Measurements from ENCODE around the gene GRM2.
A peak's percentile ranks its signal among the peaks of the same experiment; 100 is the strongest.

The GRM2 gene

DNA sequence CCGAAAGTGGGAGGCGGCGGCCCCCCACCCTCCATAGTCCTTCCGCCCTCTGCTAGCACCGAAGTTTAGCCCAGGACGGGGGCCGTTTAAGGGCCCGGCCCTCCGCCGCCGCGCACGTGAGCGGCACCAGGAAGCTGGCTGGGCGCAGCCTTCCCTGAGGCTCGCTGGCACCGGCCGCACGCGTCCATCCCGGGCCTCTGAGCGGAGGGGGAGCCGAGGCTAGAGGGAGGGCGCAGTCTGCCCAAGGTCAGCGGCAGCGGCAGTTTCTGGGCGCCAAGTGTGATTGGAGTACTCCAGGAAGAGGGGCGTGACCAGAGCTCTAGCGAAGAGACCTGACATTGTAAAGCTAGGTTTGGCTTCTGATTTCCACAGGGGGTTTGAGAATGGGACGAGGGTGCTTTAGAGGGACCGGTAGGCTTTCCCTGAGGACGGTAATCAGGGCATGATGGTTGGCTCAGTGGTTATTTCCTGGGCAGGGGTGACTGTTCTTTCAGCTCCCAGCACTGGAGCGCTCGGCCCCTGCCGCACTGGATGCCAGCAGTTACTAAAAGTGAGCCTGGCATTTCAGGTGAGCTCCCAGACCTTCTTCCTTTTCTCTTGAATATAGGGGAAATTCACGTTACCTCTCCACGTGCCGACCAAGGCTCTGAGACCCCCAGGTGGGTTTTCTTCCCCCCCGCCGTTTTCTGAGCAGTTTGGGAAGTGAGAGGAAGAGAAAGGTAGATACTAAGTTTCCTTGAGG lies 35.0 kb upstream of the GRM2 start:
- peak overlapping the region; percentile 76 to 86 for H3K4me3 ChIP-seq (ENCODE audit: low read depth in 1 of 2, low read length in 2 of 2)

GRCh38 chr3:51673181-51673801 lies 33.6 kb upstream of the GRM2 start:
- H3K36me3 ChIP-seq (ENCODE audit: control insufficient read depth in 1 of 2, insufficient read depth in 2 of 2, low read length in 2 of 2) = peaks cover 7 to 23% of the 10 kb centered on the region in 2 donors
- no peak overlapping the region for H3K4me3 ChIP-seq (ENCODE audit: low read depth in 1 of 2, low read length in 2 of 2)
- no peaks in the 10 kb centered on the region for H3K9me3 ChIP-seq (ENCODE audit: control insufficient read depth in 1 of 2, low read length in 2 of 2)
- peak overlapping the region in 1 of 2 donors; percentile 8 for H3K9ac ChIP-seq (ENCODE audit: low read depth in 1 of 2, low read length in 2 of 2)
- H3K27ac ChIP-seq (ENCODE audit: low read depth, low read length) = no peak overlapping the region
- H3K4me1 ChIP-seq (ENCODE audit: control insufficient read depth in 1 of 2, insufficient read depth in 2 of 2, low read length in 2 of 2) = peaks cover 29 to 36% of the 10 kb centered on the region in 2 donors
- H3K27me3 ChIP-seq (ENCODE audit: control insufficient read depth in 1 of 2, insufficient read depth in 2 of 2, low read length in 2 of 2) = no peaks in the 10 kb centered on the region

More for the DNA sequence above, 35.0 kb upstream of the GRM2 start:
- no peaks in the 10 kb centered on the region for H3K27me3 ChIP-seq (ENCODE audit: control insufficient read depth in 1 of 2, insufficient read depth in 2 of 2, low read length in 2 of 2)
- peak overlapping the region; percentile 80 to 88 for H3K9ac ChIP-seq (ENCODE audit: low read depth in 1 of 2, low read length in 2 of 2)
- peak overlapping the region; percentile 76 for H3K27ac ChIP-seq (ENCODE audit: low read depth, low read length)
- no peaks in the 10 kb centered on the region for H3K9me3 ChIP-seq (ENCODE audit: control insufficient read depth in 1 of 2, low read length in 2 of 2)
- peaks cover 29 to 36% of the 10 kb centered on the region in 2 donors for H3K4me1 ChIP-seq (ENCODE audit: control insufficient read depth in 1 of 2, insufficient read depth in 2 of 2, low read length in 2 of 2)
- H3K36me3 ChIP-seq (ENCODE audit: control insufficient read depth in 1 of 2, insufficient read depth in 2 of 2, low read length in 2 of 2) = peaks cover 5 to 14% of the 10 kb centered on the region in 2 donors

DNA sequence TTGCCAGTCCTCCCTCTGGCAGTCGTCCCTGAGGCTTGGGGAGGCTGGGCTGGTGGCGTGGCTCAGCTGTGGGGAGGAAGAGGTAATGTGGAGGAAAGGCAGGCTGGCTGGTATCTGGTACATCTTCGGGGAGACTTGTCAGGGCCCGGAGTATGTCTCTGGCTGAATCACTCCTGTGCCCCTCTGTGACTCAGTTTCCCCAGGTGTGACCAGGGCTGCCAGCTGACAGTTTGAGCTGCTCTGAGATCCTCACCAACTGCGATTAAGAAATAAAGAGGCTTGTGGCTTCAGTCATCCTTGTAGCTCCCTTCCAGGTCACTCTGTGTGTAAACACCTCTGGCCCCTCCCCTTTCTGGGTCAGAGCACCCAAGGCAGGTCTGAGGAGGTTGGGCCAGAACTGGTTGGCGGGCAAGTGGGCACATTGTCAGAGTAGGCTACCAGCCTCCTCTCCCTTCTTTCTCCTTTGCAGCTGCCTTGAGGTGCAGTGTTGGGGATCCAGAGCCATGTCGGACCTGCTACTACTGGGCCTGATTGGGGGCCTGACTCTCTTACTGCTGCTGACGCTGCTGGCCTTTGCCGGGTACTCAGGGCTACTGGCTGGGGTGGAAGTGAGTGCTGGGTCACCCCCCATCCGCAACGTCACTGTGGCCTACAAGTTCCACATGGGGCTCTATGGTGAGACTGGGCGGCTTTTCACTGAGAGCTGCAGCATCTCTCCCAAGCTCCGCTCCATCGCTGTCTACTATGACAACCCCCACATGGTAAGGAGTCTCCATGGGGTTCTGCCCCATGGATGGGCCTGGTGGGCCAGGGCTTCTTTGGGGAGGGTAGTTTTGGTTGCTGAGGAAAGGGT lies 32.8 kb upstream of the GRM2 start:
- H3K27ac ChIP-seq (ENCODE audit: low read depth, low read length) = no peak overlapping the region
- peaks cover 7 to 27% of the 10 kb centered on the region in 2 donors for H3K36me3 ChIP-seq (ENCODE audit: control insufficient read depth in 1 of 2, insufficient read depth in 2 of 2, low read length in 2 of 2)
- H3K9me3 ChIP-seq (ENCODE audit: control insufficient read depth in 1 of 2, low read length in 2 of 2) = no peaks in the 10 kb centered on the region
- no peak overlapping the region for H3K4me3 ChIP-seq (ENCODE audit: low read depth in 1 of 2, low read length in 2 of 2)
- peak overlapping the region in 1 of 2 donors; percentile 8 for H3K9ac ChIP-seq (ENCODE audit: low read depth in 1 of 2, low read length in 2 of 2)
- H3K4me1 ChIP-seq (ENCODE audit: control insufficient read depth in 1 of 2, insufficient read depth in 2 of 2, low read length in 2 of 2) = peaks cover 28 to 33% of the 10 kb centered on the region in 2 donors
- no peaks in the 10 kb centered on the region for H3K27me3 ChIP-seq (ENCODE audit: control insufficient read depth in 1 of 2, insufficient read depth in 2 of 2, low read length in 2 of 2)

DNA sequence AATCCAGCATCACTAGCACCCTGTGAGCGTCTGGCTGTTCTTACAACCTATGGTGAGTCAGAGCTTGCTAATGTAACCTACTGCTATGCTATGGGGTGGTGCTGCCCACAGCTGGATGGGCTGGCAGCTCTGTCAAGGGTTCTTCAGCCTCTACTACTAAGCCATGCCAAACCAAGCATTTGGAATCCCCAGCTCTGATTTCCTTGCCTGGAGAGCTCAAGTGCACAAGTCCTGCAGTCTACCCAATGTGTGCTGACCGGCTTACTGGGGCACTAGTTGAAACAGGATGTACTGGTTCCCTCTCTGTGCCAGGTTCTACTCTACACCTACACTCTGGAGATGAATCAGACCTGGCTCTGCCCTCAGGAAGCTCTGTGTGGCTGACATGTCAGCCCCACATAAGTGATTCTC lies 31.7 kb upstream of the GRM2 start:
- Histone ChIP-seq H3K27ac (ENCODE audit: low read depth, low read length) (no peak overlapping the region), H3K9me3 (ENCODE audit: control insufficient read depth in 1 of 2, low read length in 2 of 2) (no peaks in the 10 kb centered on the region), H3K4me3 (ENCODE audit: low read depth in 1 of 2, low read length in 2 of 2) (no peak overlapping the region), H3K9ac (ENCODE audit: low read depth in 1 of 2, low read length in 2 of 2) (no peak overlapping the region), H3K36me3 (ENCODE audit: control insufficient read depth in 1 of 2, insufficient read depth in 2 of 2, low read length in 2 of 2) (peaks cover 7 to 32% of the 10 kb centered on the region in 2 donors), H3K27me3 (ENCODE audit: control insufficient read depth in 1 of 2, insufficient read depth in 2 of 2, low read length in 2 of 2) (no peaks in the 10 kb centered on the region), H3K4me1 (ENCODE audit: control insufficient read depth in 1 of 2, insufficient read depth in 2 of 2, low read length in 2 of 2) (peaks cover 17 to 23% of the 10 kb centered on the region in 2 donors)

DNA sequence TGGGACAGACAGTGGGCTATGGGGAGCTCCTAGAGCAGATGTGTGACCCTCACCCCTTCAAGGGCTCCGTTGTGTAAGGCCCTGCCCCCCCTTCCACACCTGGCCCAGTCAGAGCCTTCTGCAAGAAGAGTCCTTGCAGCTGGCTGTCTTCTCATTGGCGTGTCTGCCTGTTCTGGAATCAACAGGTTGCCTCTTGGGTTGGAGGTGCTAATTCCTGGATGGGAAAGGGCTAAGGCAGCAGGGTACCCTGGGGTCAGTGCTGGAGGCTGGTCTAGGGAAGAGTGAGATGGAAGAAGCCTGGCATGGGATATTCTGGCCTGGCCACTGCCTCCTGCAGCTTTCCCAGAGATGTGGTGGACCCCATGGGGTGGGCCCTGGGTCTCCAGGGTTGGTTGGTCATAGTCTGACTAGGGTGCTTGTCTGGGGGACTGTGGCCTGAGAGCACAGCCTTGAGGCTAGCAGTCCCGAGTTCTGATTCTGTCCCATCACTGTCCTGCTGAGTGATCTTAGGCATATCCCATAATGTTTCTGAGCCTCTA lies 30.7 kb upstream of the GRM2 start:
- H3K27me3 ChIP-seq (ENCODE audit: control insufficient read depth in 1 of 2, insufficient read depth in 2 of 2, low read length in 2 of 2) = no peaks in the 10 kb centered on the region
- H3K4me1 ChIP-seq (ENCODE audit: control insufficient read depth in 1 of 2, insufficient read depth in 2 of 2, low read length in 2 of 2) = peaks cover 17 to 28% of the 10 kb centered on the region in 2 donors
- no peaks in the 10 kb centered on the region for H3K9me3 ChIP-seq (ENCODE audit: control insufficient read depth in 1 of 2, low read length in 2 of 2)
- peaks cover 7 to 32% of the 10 kb centered on the region in 2 donors for H3K36me3 ChIP-seq (ENCODE audit: control insufficient read depth in 1 of 2, insufficient read depth in 2 of 2, low read length in 2 of 2)
- no peak overlapping the region for H3K9ac ChIP-seq (ENCODE audit: low read depth in 1 of 2, low read length in 2 of 2)
- no peak overlapping the region for H3K27ac ChIP-seq (ENCODE audit: low read depth, low read length)
- no peak overlapping the region for H3K4me3 ChIP-seq (ENCODE audit: low read depth in 1 of 2, low read length in 2 of 2)

DNA sequence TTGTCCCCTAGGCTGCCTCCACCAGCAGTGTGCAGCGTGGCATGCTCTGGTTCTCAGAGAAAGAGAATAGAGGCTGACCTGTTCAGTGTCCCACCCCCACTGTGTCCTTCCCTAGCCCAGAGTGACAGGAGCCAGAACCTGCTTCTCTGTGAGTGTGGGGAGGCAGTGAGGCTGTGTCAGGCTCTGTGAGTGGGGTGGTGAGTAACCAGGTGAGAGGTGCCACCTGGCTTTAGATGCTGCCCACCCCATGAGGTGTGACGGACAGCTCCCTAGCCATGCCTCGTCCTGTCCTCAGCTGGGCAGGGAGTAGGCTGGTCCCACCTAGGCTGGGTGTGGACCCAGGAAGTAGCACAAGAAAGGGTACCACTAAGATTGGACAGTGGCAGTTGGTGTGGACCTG lies 29.5 kb upstream of the GRM2 start:
- Histone ChIP-seq H3K4me1 (ENCODE audit: control insufficient read depth in 1 of 2, insufficient read depth in 2 of 2, low read length in 2 of 2) (peaks cover 20 to 31% of the 10 kb centered on the region in 2 donors), H3K27me3 (ENCODE audit: control insufficient read depth in 1 of 2, insufficient read depth in 2 of 2, low read length in 2 of 2) (no peaks in the 10 kb centered on the region), H3K36me3 (ENCODE audit: control insufficient read depth in 1 of 2, insufficient read depth in 2 of 2, low read length in 2 of 2) (peaks cover 7 to 32% of the 10 kb centered on the region in 2 donors), H3K9me3 (ENCODE audit: control insufficient read depth in 1 of 2, low read length in 2 of 2) (no peaks in the 10 kb centered on the region), H3K27ac (ENCODE audit: low read depth, low read length) (no peak overlapping the region), H3K9ac (ENCODE audit: low read depth in 1 of 2, low read length in 2 of 2) (no peak overlapping the region), H3K4me3 (ENCODE audit: low read depth in 1 of 2, low read length in 2 of 2) (no peak overlapping the region)

DNA sequence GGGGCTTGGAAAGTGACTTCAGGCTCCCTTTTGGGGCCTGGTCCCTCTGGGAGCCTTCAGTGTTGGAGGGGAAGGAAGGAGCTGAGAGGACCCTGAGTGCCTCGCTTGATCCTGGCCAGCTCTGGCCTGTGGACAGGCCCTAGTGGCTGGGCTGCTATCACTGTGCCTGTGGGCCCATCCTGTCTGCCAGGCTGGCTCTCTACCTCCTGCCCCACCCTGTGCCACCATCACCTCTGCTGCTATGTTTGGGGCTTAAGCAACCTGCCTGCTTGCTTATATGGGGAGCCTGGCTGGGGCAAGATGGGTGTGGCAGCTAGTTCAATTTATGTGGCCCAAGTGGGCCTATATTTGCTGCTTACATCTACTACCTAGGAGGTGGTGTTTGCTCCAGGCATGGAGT lies 28.7 kb upstream of the GRM2 start:
- Histone ChIP-seq H3K9me3 (ENCODE audit: control insufficient read depth in 1 of 2, low read length in 2 of 2) (no peaks in the 10 kb centered on the region), H3K27ac (ENCODE audit: low read depth, low read length) (no peak overlapping the region), H3K9ac (ENCODE audit: low read depth in 1 of 2, low read length in 2 of 2) (no peak overlapping the region), H3K4me3 (ENCODE audit: low read depth in 1 of 2, low read length in 2 of 2) (no peak overlapping the region), H3K36me3 (ENCODE audit: control insufficient read depth in 1 of 2, insufficient read depth in 2 of 2, low read length in 2 of 2) (peaks cover 8 to 32% of the 10 kb centered on the region in 2 donors), H3K27me3 (ENCODE audit: control insufficient read depth in 1 of 2, insufficient read depth in 2 of 2, low read length in 2 of 2) (no peaks in the 10 kb centered on the region), H3K4me1 (ENCODE audit: control insufficient read depth in 1 of 2, insufficient read depth in 2 of 2, low read length in 2 of 2) (peaks cover 15 to 25% of the 10 kb centered on the region in 2 donors)

GRCh38 chr3:51678641-51679040 lies 28.2 kb upstream of the GRM2 start:
- peaks cover 13 to 37% of the 10 kb centered on the region in 2 donors for H3K36me3 ChIP-seq (ENCODE audit: control insufficient read depth in 1 of 2, insufficient read depth in 2 of 2, low read length in 2 of 2)
- no peak overlapping the region for H3K27ac ChIP-seq (ENCODE audit: low read depth, low read length)
- H3K4me1 ChIP-seq (ENCODE audit: control insufficient read depth in 1 of 2, insufficient read depth in 2 of 2, low read length in 2 of 2) = peaks cover 15 to 20% of the 10 kb centered on the region in 2 donors
- H3K4me3 ChIP-seq (ENCODE audit: low read depth in 1 of 2, low read length in 2 of 2) = no peak overlapping the region
- H3K9ac ChIP-seq (ENCODE audit: low read depth in 1 of 2, low read length in 2 of 2) = no peak overlapping the region
- no peaks in the 10 kb centered on the region for H3K9me3 ChIP-seq (ENCODE audit: control insufficient read depth in 1 of 2, low read length in 2 of 2)
- H3K27me3 ChIP-seq (ENCODE audit: control insufficient read depth in 1 of 2, insufficient read depth in 2 of 2, low read length in 2 of 2) = no peaks in the 10 kb centered on the region

DNA sequence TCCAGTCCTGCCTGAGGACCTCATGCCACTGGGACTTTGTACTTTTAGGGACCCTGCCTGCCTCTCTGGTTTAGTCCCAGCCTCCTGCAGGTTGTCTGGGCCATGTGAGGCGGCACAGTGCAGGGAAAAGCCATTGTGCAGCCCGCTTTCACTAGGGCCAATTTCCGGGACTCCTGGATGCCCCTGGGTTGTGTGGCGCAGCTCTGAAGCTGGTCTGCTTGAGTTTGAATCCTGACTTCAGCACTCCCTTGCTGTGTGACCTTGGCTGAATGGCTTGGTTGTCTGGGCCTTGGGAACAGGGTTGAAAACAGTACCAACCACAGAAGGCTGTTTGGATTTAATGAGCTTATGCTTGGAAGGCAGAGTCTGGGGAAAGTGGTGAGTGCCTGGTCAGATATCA lies 27.6 kb upstream of the GRM2 start:
- H3K4me1 ChIP-seq (ENCODE audit: control insufficient read depth in 1 of 2, insufficient read depth in 2 of 2, low read length in 2 of 2) = peaks cover 15 to 20% of the 10 kb centered on the region in 2 donors
- H3K27me3 ChIP-seq (ENCODE audit: control insufficient read depth in 1 of 2, insufficient read depth in 2 of 2, low read length in 2 of 2) = no peaks in the 10 kb centered on the region
- no peak overlapping the region for H3K9ac ChIP-seq (ENCODE audit: low read depth in 1 of 2, low read length in 2 of 2)
- no peaks in the 10 kb centered on the region for H3K9me3 ChIP-seq (ENCODE audit: control insufficient read depth in 1 of 2, low read length in 2 of 2)
- no peak overlapping the region for H3K4me3 ChIP-seq (ENCODE audit: low read depth in 1 of 2, low read length in 2 of 2)
- no peak overlapping the region for H3K27ac ChIP-seq (ENCODE audit: low read depth, low read length)
- peaks cover 18 to 44% of the 10 kb centered on the region in 2 donors for H3K36me3 ChIP-seq (ENCODE audit: control insufficient read depth in 1 of 2, insufficient read depth in 2 of 2, low read length in 2 of 2)
